IgD-negative memory B cell (primary cell): ENCODE data around the gene TMEM47. TPM values are rescaled to one million over a fixed set of nuclear protein-coding genes. Genes with fewer than 3 reads are reported as not detected.

Source experiments
- H3K27ac Mint-ChIP-seq, 3 donors: one replicate each; pipeline ENCODE4 v1.8.0; 2020 to 2022; ENCODE audit warnings: mild to moderate bottlenecking in 3 of 3, mixed read lengths in 3 of 3, moderate library complexity in 1 of 3
- H3K27me3 Mint-ChIP-seq: one replicate; pipeline ENCODE4 v1.8.0; 2021; ENCODE audit warnings: mixed read lengths
- H3K36me3 Mint-ChIP-seq: one replicate; pipeline ENCODE4 v1.8.0; 2020; ENCODE audit warnings: mild to moderate bottlenecking, mixed read lengths
- H3K4me1 Mint-ChIP-seq, 3 donors: one replicate each; pipeline ENCODE4 v1.8.0; 2020 to 2022; ENCODE audit warnings: mixed read lengths in 3 of 3, mild to moderate bottlenecking in 1 of 3
- H3K4me3 Mint-ChIP-seq, 4 donors: one replicate each; pipeline ENCODE4 v1.8.0; 2020 to 2022; ENCODE audit warnings: mild to moderate bottlenecking in 4 of 4, mixed read lengths in 4 of 4, moderate library complexity in 3 of 4
- H3K9me3 Mint-ChIP-seq, 3 donors: one replicate each; pipeline ENCODE4 v1.8.0; 2020 to 2021; ENCODE audit warnings: mixed read lengths in 3 of 3, mild to moderate bottlenecking in 1 of 3
- polyA plus RNA-seq: library from polyadenylated mRNA; unstranded; fragments of 300-500 nt; fragmentation: Illumina TruSeq; gene quantifications from one replicate; pipeline ENCODE4 v1.2.3, GENCODE V29; 2021

Gene TMEM47
- polyA plus RNA-seq, 1 donor from 2014 or later, result not detected

- peaks cover 3% of the 10 kb centered on the region for H3K36me3 Mint-ChIP-seq
- H3K4me1 Mint-ChIP-seq, result no peaks in the 10 kb centered on the region
- no peaks in the 10 kb centered on the region for H3K27me3 Mint-ChIP-seq
- no peak overlapping the region for H3K27ac Mint-ChIP-seq
- H3K9me3 Mint-ChIP-seq, result peaks cover 0 to 7% (median 0%) of the 10 kb centered on the region in 3 donors
- no peak overlapping the region for H3K4me3 Mint-ChIP-seq
Measured at GRCh38 chrX:34631479-34632220, 25.4 kb downstream of the TMEM47 start.

GRCh38 chrX:34629572-34629971 is 27.5 kb downstream of the TMEM47 start:
- Mint-ChIP-seq H3K4me1 (no peaks in the 10 kb centered on the region), H3K4me3 (no peak overlapping the region), H3K27me3 (no peaks in the 10 kb centered on the region), H3K36me3 (no peaks in the 10 kb centered on the region), H3K27ac (no peak overlapping the region), H3K9me3 (peaks cover 0 to 3% (median 0%) of the 10 kb centered on the region in 3 donors)

- Mint-ChIP-seq H3K9me3 (peaks cover 0 to 4% (median 0%) of the 10 kb centered on the region in 3 donors), H3K36me3 (no peaks in the 10 kb centered on the region), H3K4me1 (no peaks in the 10 kb centered on the region), H3K4me3 (no peak overlapping the region), H3K27ac (no peak overlapping the region), H3K27me3 (no peaks in the 10 kb centered on the region)
Measured at GRCh38 chrX:34624416-34624815, 32.7 kb downstream of the TMEM47 start.

GRCh38 chrX:34619920-34620319 is 37.2 kb downstream of the TMEM47 start:
- no peaks in the 10 kb centered on the region for H3K27me3 Mint-ChIP-seq

GRCh38 chrX:34612036-34612435 is 45.0 kb downstream of the TMEM47 start:
- no peaks in the 10 kb centered on the region for H3K4me1 Mint-ChIP-seq
- no peak overlapping the region for H3K4me3 Mint-ChIP-seq
- no peaks in the 10 kb centered on the region for H3K27me3 Mint-ChIP-seq
- no peak overlapping the region for H3K27ac Mint-ChIP-seq
- H3K9me3 Mint-ChIP-seq, result peaks cover 4% of the 10 kb centered on the region in 3 donors
- no peaks in the 10 kb centered on the region for H3K36me3 Mint-ChIP-seq

More at GRCh38 chrX:34619920-34620319, 37.2 kb downstream of the TMEM47 start:
- H3K9me3 Mint-ChIP-seq, result peaks cover 0 to 6% (median 6%) of the 10 kb centered on the region in 3 donors
- H3K27ac Mint-ChIP-seq, result no peak overlapping the region
- H3K4me1 Mint-ChIP-seq, result no peaks in the 10 kb centered on the region
- H3K36me3 Mint-ChIP-seq, result no peaks in the 10 kb centered on the region
- H3K4me3 Mint-ChIP-seq, result no peak overlapping the region

- H3K9me3 Mint-ChIP-seq, result peaks cover 2 to 5% (median 4%) of the 10 kb centered on the region in 3 donors
- H3K36me3 Mint-ChIP-seq, result no peaks in the 10 kb centered on the region
- no peak overlapping the region for H3K27ac Mint-ChIP-seq
- H3K27me3 Mint-ChIP-seq, result no peaks in the 10 kb centered on the region
- no peaks in the 10 kb centered on the region for H3K4me1 Mint-ChIP-seq
- no peak overlapping the region for H3K4me3 Mint-ChIP-seq
Measured at GRCh38 chrX:34598362-34598761, 58.7 kb downstream of the TMEM47 start.

GRCh38 chrX:34586936-34587335 is 70.1 kb downstream of the TMEM47 start:
- H3K4me1 Mint-ChIP-seq, result no peaks in the 10 kb centered on the region

GRCh38 chrX:34586346-34586911 is 70.7 kb downstream of the TMEM47 start:
- no peaks in the 10 kb centered on the region for H3K4me1 Mint-ChIP-seq
- H3K36me3 Mint-ChIP-seq, result peaks cover 1% of the 10 kb centered on the region
- H3K9me3 Mint-ChIP-seq, result peaks cover 5 to 17% (median 7%) of the 10 kb centered on the region in 3 donors
- H3K27ac Mint-ChIP-seq, result no peak overlapping the region
- no peaks in the 10 kb centered on the region for H3K27me3 Mint-ChIP-seq
- H3K4me3 Mint-ChIP-seq, result no peak overlapping the region

More at GRCh38 chrX:34586936-34587335, 70.1 kb downstream of the TMEM47 start:
- Mint-ChIP-seq H3K27ac (no peak overlapping the region), H3K27me3 (no peaks in the 10 kb centered on the region), H3K36me3 (peaks cover 1% of the 10 kb centered on the region), H3K9me3 (peaks cover 5 to 16% (median 7%) of the 10 kb centered on the region in 3 donors), H3K4me3 (no peak overlapping the region)

GRCh38 chrX:34585561-34585960 is 71.5 kb downstream of the TMEM47 start:
- Mint-ChIP-seq H3K27me3 (no peaks in the 10 kb centered on the region), H3K9me3 (peaks cover 5 to 19% (median 7%) of the 10 kb centered on the region in 3 donors), H3K4me3 (no peak overlapping the region), H3K27ac (no peak overlapping the region), H3K4me1 (no peaks in the 10 kb centered on the region), H3K36me3 (peaks cover 1% of the 10 kb centered on the region)

- Mint-ChIP-seq H3K36me3 (peaks cover 1% of the 10 kb centered on the region), H3K27me3 (no peaks in the 10 kb centered on the region), H3K9me3 (peaks cover 5 to 22% (median 7%) of the 10 kb centered on the region in 3 donors), H3K27ac (no peak overlapping the region), H3K4me3 (no peak overlapping the region), H3K4me1 (no peaks in the 10 kb centered on the region)
Measured at GRCh38 chrX:34584781-34585180, 72.3 kb downstream of the TMEM47 start.

- Mint-ChIP-seq H3K4me1 (no peaks in the 10 kb centered on the region), H3K36me3 (no peaks in the 10 kb centered on the region), H3K27me3 (no peaks in the 10 kb centered on the region), H3K9me3 (peaks cover 0 to 9% (median 1%) of the 10 kb centered on the region in 3 donors), H3K27ac (no peak overlapping the region), H3K4me3 (no peak overlapping the region)
Measured at GRCh38 chrX:34580069-34580468, 77.0 kb downstream of the TMEM47 start.

GRCh38 chrX:34578237-34578636 is 78.8 kb downstream of the TMEM47 start:
- Mint-ChIP-seq H3K27ac (no peak overlapping the region), H3K36me3 (no peaks in the 10 kb centered on the region), H3K4me3 (no peak overlapping the region), H3K27me3 (no peaks in the 10 kb centered on the region), H3K4me1 (no peaks in the 10 kb centered on the region), H3K9me3 (peaks cover 0 to 9% (median 1%) of the 10 kb centered on the region in 3 donors)
